HG03354 (cell line): ENCODE data around the gene NMT1.

ENCODE experiments used
- ATAC-seq: cut with Tn5 transposase; IDR thresholded peaks from one replicate; pipeline ENCODE4 v1.9.1; 2021; ENCODE audit warnings: mild to moderate bottlenecking; ENCODE audit not compliant: unreplicated experiment, poor library complexity, severe bottlenecking

The NMT1 gene

DNA sequence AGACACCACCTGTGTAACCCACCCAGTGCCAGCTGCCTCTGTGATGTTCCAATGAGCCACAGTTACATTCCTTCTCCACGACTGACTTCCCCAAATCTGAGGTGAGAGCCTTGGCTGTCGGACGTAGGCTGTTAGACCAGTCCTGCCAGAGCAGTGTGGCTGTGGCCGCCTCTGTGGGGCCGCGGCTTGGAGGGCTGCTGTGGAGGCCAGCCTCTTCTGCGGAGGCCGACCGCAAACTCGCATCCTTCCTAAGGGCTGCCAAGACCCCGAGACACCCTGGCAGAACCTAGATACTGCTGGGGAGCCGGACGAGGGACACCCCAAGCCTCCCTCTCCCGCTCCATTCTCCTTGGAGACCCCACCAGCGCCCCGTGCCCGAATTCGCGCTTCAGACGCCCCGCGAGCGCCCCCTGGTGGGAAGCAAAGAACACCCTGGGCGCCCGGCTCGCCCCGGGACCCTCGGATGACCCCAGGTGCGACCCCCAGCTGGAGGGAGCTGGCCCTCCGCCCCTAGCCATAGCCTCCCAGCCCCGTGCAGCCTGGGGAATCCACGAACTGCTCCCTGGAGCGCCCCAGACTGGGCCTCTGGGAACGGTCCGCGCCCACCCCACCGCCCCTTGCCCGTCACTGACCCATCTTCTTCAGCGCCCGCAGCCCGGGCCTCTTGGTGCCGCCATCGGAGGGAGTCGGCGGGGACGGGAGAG, 70.7 kb downstream of the NMT1 start:
- no peak for ATAC-seq

DNA sequence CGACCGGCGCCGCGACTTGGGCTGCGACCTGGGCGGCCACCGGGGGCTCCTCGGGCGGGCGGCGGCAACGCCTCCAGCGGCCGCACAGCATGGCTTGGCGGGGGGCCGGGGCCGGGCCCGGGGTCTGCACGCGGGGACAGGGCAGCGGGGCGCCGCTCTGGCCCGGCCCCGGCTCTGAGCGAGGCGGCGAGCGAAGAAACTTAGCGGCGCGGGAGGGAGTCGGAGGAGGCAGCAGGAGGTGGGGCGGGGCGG, 71.1 kb downstream of the NMT1 start, which contains the start of gene PLCD3:
TSS of gene PLCD3 (minus strand) at position 196 of the 252 bp plus-strand sequence. CDS start at position 91, 105 bp downstream.
- ATAC-seq, result no peak

DNA sequence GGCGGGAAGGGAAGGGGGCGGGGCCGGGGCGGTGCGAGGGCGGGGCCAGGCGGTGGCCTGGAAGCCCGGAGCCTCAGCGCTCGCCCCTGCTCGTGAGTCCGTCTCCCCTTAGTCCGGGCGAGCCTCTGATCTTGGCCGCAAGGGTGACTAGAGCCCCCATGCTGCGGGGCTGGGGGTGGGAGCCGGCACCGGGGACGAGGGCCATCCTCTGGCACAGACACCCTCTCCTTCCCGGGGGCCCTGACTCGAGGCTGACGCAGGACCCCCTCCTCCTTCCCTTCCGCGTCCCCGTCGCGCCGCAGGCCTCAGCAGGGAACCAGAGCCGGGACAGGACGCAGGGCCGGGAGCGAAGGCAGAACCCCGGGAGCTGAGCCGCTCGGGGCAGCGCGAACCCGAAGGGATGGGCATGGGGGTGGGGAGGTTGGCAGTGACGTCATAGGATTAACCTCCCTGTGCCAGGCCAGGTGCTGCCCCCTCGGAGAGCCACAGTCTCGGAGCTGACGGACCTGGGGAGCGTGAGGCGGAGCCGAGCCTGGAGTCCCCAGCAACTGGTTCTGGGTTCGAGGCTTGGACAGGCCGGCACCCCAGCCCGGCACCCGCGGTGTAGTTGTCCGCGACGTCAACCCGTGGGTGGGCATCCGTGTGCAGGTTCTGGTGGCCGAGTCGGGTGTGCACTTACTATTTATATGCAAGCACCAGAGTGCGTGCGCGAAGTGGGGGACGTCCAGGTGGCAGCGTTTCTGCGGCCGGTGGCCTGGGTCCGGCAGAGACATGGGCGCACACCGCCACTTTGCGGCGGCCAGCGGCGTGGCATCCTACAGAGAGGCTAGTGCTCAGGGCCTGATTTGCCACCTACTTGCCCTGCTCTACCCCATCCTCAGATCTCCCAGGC, 71.7 kb downstream of the NMT1 start:
- no peak for ATAC-seq

DNA sequence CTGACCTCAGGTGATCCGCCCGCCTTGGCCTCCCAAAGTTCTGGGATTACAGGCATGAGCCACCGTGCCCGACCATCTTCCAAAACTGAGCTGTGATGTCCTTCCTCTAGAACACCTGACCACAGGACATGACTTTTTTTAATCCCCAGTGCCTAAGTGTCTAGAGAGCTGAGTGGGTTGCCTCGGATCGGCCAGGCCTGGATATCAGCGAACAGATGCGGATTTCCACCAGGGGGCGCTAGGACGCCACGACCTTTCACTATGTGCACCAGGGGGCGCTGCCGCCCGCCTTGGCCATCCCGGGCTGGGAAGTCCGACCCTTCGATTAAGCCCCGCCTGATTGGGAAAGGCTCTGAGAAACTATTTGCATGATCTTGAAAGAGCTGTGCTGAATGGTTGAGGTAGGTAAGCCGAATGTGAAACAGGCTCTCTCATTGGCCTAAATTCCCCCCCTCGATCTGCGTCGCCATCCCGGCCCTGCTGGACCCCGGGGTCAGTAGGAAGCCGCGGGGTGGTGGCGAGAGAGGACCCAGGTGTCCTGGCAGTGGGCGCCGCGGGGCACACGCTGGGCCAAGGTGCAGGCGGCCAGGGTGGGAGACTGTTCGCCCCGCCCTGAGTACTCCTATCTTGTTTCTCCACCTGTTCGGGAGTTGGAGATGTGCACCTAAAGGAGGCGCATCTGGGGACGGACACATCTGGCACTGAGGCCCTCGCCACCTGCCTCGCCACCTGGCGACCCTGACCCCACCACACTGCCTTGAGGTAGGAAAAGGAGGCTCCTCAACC, 74.3 kb downstream of the NMT1 start, which contains the start of gene ACBD4:
TSS of gene ACBD4 (plus strand) at position 496 of the 786 bp plus-strand sequence. CDS start 458 bp downstream, outside the sequence.
- peak; percentile 80 for ATAC-seq

DNA sequence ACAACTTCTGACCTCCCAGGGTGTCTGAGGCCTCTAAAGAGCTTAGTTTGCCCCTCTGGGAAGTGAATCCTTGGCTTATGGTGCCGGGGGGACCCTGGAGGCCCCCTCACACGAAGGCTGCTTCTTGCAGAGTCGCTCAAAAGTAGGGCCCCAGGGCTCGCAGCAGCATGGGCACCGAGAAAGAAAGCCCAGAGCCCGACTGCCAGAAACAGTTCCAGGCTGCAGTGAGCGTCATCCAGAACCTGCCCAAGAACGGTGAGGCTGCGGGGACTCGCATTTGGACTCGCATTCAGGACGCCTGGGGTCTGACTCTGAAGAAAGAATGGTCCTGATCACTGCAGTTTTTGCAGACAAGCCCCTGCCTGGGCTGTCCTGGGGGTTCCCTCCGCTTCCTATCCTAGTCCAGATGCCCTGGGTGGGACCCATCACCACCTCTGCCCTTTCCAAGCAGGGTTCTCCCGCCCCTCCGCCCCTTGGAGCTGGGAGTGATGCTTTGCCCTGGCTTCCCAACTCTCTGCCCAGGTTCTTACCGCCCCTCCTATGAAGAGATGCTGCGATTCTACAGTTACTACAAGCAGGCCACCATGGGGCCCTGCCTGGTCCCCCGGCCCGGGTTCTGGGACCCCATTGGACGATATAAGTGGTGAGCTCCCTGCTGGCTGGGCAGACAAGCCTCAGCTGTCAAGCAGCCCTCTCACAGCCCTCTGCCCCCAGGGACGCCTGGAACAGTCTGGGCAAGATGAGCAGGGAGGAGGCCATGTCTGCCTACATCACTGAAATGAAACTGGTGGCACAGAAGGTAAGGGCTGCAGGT, 75.1 kb downstream of the NMT1 start:
- no peak for ATAC-seq

GRCh38 chr17:45136846-45137560, 75.9 kb downstream of the NMT1 start:
- ATAC-seq, result no peak

- ATAC-seq, result no peak
Measured at GRCh38 chr17:45137561-45138305, 76.6 kb downstream of the NMT1 start.

DNA sequence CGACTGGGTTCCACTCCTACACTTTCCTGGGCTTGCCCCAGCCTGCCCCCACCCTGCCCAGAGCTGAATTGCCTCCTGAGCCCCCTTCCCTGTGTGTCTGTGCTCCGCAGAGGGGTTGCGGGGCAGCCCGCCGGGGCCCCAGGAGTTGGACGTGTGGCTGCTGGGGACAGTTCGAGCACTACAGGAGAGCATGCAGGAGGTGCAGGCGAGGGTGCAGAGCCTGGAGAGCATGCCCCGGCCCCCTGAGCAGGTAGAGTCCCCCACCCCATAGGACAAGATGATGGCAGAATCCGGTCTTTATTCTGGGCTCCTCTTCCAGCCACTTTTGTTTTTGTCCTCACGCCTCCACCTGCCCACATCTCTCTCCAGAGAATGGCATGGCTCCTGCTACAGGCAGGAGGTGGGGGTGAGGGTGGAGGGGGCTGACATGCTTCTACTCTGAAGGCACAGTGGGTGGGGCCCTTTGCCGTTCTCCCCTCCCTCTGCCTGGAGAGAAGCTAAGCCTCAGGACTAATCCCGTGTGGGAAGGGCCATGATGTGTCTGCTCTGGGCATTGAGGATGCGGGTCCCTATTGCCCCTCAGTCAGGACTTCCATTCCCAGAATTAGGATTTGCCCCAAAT, 77.9 kb downstream of the NMT1 start:
- ATAC-seq, result no peak

DNA sequence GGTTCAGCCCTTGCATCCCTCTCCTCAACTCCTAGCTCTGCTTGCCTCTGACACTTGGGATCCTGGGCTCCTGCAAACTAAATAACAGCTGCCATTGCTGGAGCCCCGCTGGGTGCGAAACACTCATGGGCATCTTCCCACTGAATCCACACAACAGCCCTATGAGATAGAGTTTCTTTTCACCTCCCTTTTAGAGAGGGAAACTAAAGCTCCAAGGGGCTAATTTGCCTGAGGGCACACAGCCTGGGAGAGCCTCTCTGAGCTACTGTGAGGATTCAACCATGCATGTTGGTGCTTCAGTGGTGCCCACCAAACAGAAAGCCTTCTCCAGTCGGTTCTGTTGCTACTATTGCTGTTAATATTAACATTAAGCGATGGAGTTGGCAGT, 78.4 kb downstream of the NMT1 start:
- no peak for ATAC-seq

- ATAC-seq, result no peak
Measured at GRCh38 chr17:45143094-45143670, 82.1 kb downstream of the NMT1 start.

- ATAC-seq, result no peak
Measured at GRCh38 chr17:45143767-45144198, 82.7 kb downstream of the NMT1 start.

DNA sequence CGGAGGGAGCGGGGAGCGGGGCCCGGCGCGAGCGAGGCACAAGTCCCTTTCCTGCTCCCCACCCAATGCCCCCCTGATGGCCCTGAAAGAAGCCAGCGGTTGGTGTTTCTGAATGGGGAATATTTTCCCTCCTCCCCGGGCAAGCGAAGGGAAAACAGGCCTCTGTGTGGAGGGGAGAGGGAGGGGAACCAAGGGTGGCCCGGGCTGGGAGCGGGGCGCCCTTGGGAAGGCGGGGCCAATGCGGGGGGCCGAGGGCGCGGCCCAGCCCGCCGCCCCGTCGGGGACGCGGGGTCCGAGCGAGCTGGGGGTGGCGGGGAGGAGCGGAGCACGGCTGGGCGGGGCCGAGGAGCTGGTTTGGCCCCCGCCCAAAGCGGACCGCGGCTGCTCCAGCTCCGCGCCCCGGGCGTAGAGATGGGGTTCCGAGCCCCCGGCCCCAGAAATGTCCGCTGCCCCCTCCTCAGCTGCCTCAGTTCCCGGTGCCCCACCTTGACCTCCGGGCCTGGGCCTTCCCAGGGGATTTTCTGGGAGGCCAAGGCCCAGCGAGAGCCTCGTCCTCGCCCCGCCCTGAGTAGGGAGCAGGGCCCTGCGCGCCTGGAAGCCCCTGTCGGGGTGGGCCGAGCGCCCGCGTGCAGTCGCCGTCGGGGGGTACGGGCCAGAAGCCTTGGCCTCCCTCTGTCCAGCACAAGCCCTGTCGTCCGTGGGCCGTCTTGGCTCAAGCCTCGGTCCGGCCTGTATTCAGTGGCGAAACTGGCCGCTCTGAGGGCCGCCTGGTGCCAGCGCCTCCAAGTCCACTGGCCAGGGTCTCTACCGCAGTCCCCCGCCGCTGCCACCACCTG, 83.3 kb downstream of the NMT1 start:
- ATAC-seq, result no peak

GRCh38 chr17:45145035-45145389, 83.9 kb downstream of the NMT1 start:
- ATAC-seq, result no peak

DNA sequence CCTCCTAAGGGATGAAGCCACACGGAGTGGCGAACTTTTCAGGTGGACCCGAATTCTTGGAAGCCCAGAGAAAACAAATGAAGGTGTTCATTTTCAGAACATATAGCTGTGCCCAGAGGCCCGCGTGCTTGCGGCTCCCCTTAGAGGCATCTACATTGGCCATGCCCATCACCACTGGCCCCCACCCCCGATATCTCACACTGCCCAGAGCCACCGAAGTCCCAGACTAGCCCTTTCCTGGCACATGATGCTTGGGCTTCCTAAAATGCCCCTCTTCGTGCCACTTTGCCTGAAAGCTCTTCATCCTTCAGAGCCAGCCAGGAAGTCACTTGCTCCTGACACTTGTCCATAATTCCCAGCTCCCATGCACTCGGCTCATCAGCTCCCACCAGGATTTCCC, 85.0 kb downstream of the NMT1 start:
- ATAC-seq, result no peak

- no peak for ATAC-seq
Measured at GRCh38 chr17:45146592-45146889, 85.4 kb downstream of the NMT1 start.

DNA sequence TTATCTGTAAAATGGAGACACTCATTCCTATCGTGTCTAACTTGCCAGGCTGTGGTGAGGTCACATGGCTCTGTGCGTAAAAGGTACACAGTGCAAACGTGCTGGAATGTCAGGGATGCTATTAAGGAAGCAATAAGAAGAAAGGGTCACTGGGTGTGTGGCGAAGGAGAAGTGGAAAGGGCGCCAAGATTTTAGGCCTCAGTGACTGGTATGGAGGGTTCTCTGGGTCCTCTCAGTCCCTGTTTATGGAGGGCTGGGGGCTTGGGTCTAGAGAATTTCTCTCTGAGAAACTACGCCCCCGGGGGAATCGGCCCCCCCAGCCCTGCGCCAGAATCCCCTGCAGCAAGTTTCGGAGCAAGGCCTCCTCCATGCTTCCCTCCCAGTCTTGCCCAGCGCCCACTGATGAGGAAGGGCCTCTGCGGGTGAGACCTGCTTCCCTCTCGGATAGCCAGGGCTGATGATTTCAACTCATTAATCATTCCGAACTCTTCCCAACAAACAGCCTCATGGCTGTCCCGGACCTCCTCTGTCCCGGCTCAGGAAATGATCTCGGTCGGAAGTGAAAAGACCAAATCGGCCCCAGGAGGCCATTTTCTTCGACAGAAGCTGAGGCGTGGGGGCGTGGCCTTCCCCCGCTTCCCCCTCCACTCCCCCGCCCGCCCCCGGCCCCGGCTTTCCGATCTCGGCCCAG, 85.9 kb downstream of the NMT1 start:
- no peak for ATAC-seq
